22Rv1 (cell line): Measurements from ENCODE around the gene IL17RC.

Experiments used
- CTCF ChIP-seq: fragments of 450-650 bp; IDR thresholded peaks from 2 replicates; pipeline ENCODE4 v1.5.1; 2017; ENCODE audit warnings: mild to moderate bottlenecking
- ZFX ChIP-seq: fragments of 450-650 bp; IDR thresholded peaks from 2 replicates; pipeline ENCODE4 v1.6.1; 2017; ENCODE audit warnings: antibody characterized with exemption, borderline replicate concordance

DNA sequence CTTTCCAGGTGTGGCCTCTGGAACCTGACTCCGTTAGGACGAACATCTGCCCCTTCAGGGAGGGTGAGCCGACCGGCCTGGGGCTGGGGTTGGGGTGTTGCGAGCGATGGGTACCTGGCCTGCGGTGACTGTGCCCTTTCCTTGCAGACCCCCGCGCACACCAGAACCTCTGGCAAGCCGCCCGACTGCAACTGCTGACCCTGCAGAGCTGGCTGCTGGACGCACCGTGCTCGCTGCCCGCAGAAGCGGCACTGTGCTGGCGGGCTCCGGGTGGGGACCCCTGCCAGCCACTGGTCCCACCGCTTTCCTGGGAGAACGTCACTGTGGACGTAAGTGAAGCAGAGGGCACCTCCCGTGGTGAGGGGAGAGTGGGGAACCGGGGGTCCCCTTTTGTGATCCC is 11.3 kb downstream of the IL17RC start:
- TF ChIP-seq CTCF (no peak), ZFX (no peak)
